A673 (cell line): ENCODE measurements around the gene TMEM62. TPM values are rescaled to one million over a fixed set of nuclear protein-coding genes. Genes with fewer than 3 reads are reported as not detected.
"Not testable (repeated sequence)": the region's sequence is repeated elsewhere in the genome, so short reads cannot be mapped to it uniquely, and the experiment has no call there.

Experiments
- BruUV-seq: library from RNA; stranded (reverse); fragments of 400-500 nt; replicated peaks from 2 replicates; lab custom pipeline; 2021; lab: Mats Ljungman, UMichigan
- CTCF ChIA-PET: fragments of 300-600 bp; sonication (Branson Sonifier 250); formaldehyde crosslinking; loops from one replicate; lab custom pipeline; 2022; ENCODE audit warnings: antibody characterized with exemption; lab: Charles Lee
- POLR2A ChIA-PET: fragments of 300-600 bp; sonication (Branson Sonifier 250); formaldehyde crosslinking; loops from one replicate; lab custom pipeline; 2022; ENCODE audit warnings: antibody characterized with exemption; ENCODE audit not compliant: low non-redundant PET; lab: Charles Lee
- DNase-seq: peaks from one replicate; pipeline ENCODE4 v3.0.0-alpha.2; 2015; ENCODE audit warnings: low spot score
- H3K27ac ChIP-seq: fragments of 200-600 bp; sonication (generic); 2 replicates; pipeline ENCODE4 v1.5.1; 2016; ENCODE audit warnings: mixed run types, low read depth, mild to moderate bottlenecking, mixed read lengths, antibody characterized with exemption, low read length; ENCODE audit not compliant: poor library complexity, severe bottlenecking
- H3K27me3 ChIP-seq: fragments of 200-600 bp; sonication (generic); replicated peaks from 2 replicates; pipeline ENCODE4 v1.6.1; 2017; ENCODE audit warnings: mixed run types, low read depth, mild to moderate bottlenecking, mixed read lengths, antibody characterized with exemption, low read length; ENCODE audit not compliant: insufficient read depth, poor library complexity
- H3K36me3 ChIP-seq: fragments of 200-600 bp; sonication (generic); 2 replicates; pipeline ENCODE4 v1.6.1; 2016; ENCODE audit warnings: mixed run types, mild to moderate bottlenecking, mixed read lengths, antibody characterized with exemption, low read length; ENCODE audit not compliant: insufficient read depth, poor library complexity, severe bottlenecking
- H3K4me1 ChIP-seq: fragments of 200-600 bp; sonication (generic); 2 replicates; pipeline ENCODE4 v1.6.1; 2017; ENCODE audit warnings: mixed run types, mild to moderate bottlenecking, mixed read lengths, antibody characterized with exemption, low read length; ENCODE audit not compliant: insufficient read depth, poor library complexity, severe bottlenecking
- H3K4me3 ChIP-seq: fragments of 200-600 bp; sonication (generic); 2 replicates; pipeline ENCODE4 v1.5.1; 2016; ENCODE audit warnings: low read depth, mixed run types, mild to moderate bottlenecking, mixed read lengths, low read length; ENCODE audit not compliant: poor library complexity, severe bottlenecking
- H3K9me3 ChIP-seq: fragments of 200-600 bp; sonication (generic); 2 replicates; pipeline ENCODE4 v1.6.1; 2016; ENCODE audit warnings: mixed run types, low read depth, mild to moderate bottlenecking, mixed read lengths, antibody characterized with exemption, low read length; ENCODE audit not compliant: poor library complexity, severe bottlenecking
- EZH2 ChIP-seq: fragments of 200-600 bp; sonication (generic); IDR thresholded peaks from 2 replicates; pipeline ENCODE4 v1.6.1; 2017; ENCODE audit warnings: borderline replicate concordance, low read depth, mild to moderate bottlenecking, mixed read lengths, antibody characterized with exemption, low read length; ENCODE audit not compliant: poor library complexity, severe bottlenecking
- intact Hi-C: fragments of 100-400 bp; cut with micrococcal nuclease; formaldehyde crosslinking; loops from one replicate; pipeline ENCODE4 v1.10.0; 2022; ENCODE audit not compliant: unreplicated experiment
- total RNA-seq: library from RNA; stranded (reverse); gene quantifications from 2 replicates; pipeline ENCODE4 v1.2.3, GENCODE V29; 2021
- TF ChIP-seq, protein P1 (sequence below): fragments of 300-800, 200-600 bp; sonication (generic); conservative IDR thresholded peaks from 2 replicates; pipeline ENCODE4 v1.5.1; 2017; ENCODE audit warnings: low read depth, mild to moderate bottlenecking, antibody characterized with exemption, low read length, moderate library complexity, mixed read lengths

Gene TMEM62
- total RNA-seq, 1 experiment from 2014 or later: 5.4 TPM

DNA sequence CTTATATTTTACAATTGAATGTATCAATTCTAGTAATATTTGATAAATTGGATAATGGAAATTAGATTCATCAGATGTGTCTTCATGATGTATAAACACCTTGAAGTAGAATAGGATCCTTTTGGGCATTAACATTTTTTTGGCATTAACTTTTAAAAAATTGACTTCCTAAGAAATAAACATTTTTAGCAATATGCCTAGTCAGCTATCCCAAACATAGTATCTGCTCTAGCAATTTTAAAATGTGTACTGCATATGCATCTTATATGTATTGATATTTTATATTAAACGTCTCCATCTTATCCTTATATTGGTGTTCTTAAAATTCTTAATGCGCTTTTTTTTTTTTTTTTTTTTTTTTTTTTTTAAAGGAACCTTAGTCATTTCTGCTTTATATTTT, 60.3 kb downstream of the TMEM62 start:
- intact Hi-C loops: loop anchor here (5.0 kb wide), 1 partner anchor 89 kb away; no protein-coding TSS in a partner anchor
- BruUV-seq: no TSS peak
- H3K4me3 ChIP-seq: no peak overlapping the region
- H3K36me3 ChIP-seq: peaks cover 10% of the 10 kb centered on the region
- TF ChIP-seq, protein P1, sequence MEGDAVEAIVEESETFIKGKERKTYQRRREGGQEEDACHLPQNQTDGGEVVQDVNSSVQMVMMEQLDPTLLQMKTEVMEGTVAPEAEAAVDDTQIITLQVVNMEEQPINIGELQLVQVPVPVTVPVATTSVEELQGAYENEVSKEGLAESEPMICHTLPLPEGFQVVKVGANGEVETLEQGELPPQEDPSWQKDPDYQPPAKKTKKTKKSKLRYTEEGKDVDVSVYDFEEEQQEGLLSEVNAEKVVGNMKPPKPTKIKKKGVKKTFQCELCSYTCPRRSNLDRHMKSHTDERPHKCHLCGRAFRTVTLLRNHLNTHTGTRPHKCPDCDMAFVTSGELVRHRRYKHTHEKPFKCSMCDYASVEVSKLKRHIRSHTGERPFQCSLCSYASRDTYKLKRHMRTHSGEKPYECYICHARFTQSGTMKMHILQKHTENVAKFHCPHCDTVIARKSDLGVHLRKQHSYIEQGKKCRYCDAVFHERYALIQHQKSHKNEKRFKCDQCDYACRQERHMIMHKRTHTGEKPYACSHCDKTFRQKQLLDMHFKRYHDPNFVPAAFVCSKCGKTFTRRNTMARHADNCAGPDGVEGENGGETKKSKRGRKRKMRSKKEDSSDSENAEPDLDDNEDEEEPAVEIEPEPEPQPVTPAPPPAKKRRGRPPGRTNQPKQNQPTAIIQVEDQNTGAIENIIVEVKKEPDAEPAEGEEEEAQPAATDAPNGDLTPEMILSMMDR: no peak
- no peak for TF ChIP-seq EZH2
- ChIA-PET CTCF (no interaction called here), POLR2A (no interaction called here)
- no peak overlapping the region for H3K27ac ChIP-seq
- DNase-seq: no peak
- H3K27me3 ChIP-seq: no peaks in the 10 kb centered on the region
- H3K4me1 ChIP-seq: no peaks in the 10 kb centered on the region
- H3K9me3 ChIP-seq: no peaks in the 10 kb centered on the region

- Histone ChIP-seq H3K4me1 (no peaks in the 10 kb centered on the region), H3K27ac (no peak overlapping the region), H3K27me3 (no peaks in the 10 kb centered on the region), H3K36me3 (peaks cover 10% of the 10 kb centered on the region), H3K4me3 (no peak overlapping the region), H3K9me3 (no peaks in the 10 kb centered on the region)
- ChIA-PET CTCF (no interaction called here), POLR2A (no interaction called here)
- DNase-seq: no peak
- intact Hi-C loops: loop anchor here (5.0 kb wide), 1 partner anchor 88 kb away; no protein-coding TSS in a partner anchor
- BruUV-seq: TSS peak; percentile 34
- TF ChIP-seq EZH2: no peak
- TF ChIP-seq, protein P1: no peak
These were observed 61.4 kb downstream of the TMEM62 start for GRCh38 chr15:43194795-43195194.

DNA sequence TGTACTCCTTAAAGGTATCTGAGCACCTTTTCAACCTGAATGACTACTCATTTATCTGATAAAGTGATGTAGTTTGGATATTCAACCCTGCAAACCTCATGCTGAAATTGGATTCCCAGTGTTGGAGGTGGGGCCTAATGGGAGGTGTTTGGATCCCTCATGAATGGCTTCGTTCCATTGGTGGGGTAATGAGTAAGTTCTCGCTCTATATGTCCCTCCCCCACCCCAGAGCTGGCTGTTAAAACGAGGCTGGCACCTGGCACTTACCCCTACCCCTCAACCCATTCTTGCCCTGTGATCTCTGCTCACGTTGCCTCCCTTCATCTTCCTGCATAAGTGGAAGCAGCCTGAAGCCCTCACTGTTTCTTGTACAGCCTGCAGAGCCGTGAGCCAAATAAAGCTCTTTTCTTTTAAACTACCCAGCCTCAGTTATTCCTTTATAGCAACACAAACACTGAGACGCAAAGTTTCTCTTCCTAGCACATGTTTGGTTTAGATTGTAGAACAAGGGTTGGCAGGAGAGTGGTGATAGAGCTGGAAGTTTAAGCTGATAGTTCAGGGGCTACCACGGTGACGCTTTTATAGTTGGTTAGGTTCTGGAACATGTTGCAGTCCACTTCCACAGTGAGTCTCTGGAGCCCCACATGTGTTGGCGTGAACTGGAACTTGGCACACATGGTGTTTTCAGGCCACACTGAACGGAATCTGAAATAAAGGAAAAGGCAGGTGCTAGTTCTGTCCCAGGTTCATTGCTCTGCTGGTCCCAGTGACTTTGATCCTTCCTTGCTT, 63.6 kb downstream of the TMEM62 start:
- intact Hi-C loops: no loop called here
- H3K36me3 ChIP-seq: peaks cover 9% of the 10 kb centered on the region
- no peak overlapping the region for H3K4me3 ChIP-seq
- no peaks in the 10 kb centered on the region for H3K4me1 ChIP-seq
- CTCF ChIA-PET: no interaction called here
- POLR2A ChIA-PET: no interaction called here
- H3K27ac ChIP-seq: no peak overlapping the region
- no peaks in the 10 kb centered on the region for H3K9me3 ChIP-seq
- BruUV-seq: no TSS peak
- no peak for DNase-seq
- H3K27me3 ChIP-seq: no peaks in the 10 kb centered on the region
- TF ChIP-seq, protein P1: no peak
- TF ChIP-seq EZH2: no peak

GRCh38 chr15:43197773-43198172, 64.4 kb downstream of the TMEM62 start:
- POLR2A ChIA-PET, intact Hi-C loops, H3K4me3 ChIP-seq, H3K9me3 ChIP-seq, H3K36me3 ChIP-seq, DNase-seq, H3K27ac ChIP-seq, H3K4me1 ChIP-seq, BruUV-seq, H3K27me3 ChIP-seq, CTCF ChIA-PET: not testable (repeated sequence)

GRCh38 chr15:43198556-43198955, 65.2 kb downstream of the TMEM62 start:
- POLR2A ChIA-PET, DNase-seq, CTCF ChIA-PET, H3K27ac ChIP-seq, H3K27me3 ChIP-seq, H3K4me1 ChIP-seq, BruUV-seq, H3K36me3 ChIP-seq, H3K4me3 ChIP-seq, intact Hi-C loops, H3K9me3 ChIP-seq: not testable (repeated sequence)
